GM18502 (cell line): ENCODE measurements around the gene FRRS1L.

Experiments
- ATAC-seq: cut with Tn5 transposase; IDR thresholded peaks from one replicate; pipeline ENCODE4 v1.9.1; 2021; ENCODE audit warnings: mild to moderate bottlenecking; ENCODE audit not compliant: unreplicated experiment, poor library complexity

The FRRS1L gene

GRCh38 chr9:109083141-109083540 is 83.9 kb downstream of the FRRS1L start:
- ATAC-seq: no peak

- ATAC-seq: no peak
Observed at GRCh38 chr9:109082091-109082620, 84.9 kb downstream of the FRRS1L start.
